Activated naive CD4-positive, alpha-beta T cell treated with anti-CD3 and anti-CD28 coated beads, Interleukin-2, amount 50 U/mL, for 72 hours (primary cell): ENCODE measurements around the gene TMEM236. TPM values are rescaled to one million over a fixed set of nuclear protein-coding genes. Genes with fewer than 3 reads are reported as not detected.

Experiments
- ATAC-seq, 2 donors: fragments of 150-1000 bp; cut with Tn5 transposase; 2 replicates each; pipeline ENCODE4 v1.10.0; 2021; ENCODE audit warnings: mild to moderate bottlenecking in 2 of 2, moderate library complexity in 2 of 2
- DNase-seq, 2 donors: peaks; one replicate each; pipeline ENCODE4 v3.0.0; 2021 to 2022; ENCODE audit warnings: low spot score in 2 of 2
- H3K27ac Mint-ChIP-seq, 2 donors: one replicate each; pipeline ENCODE4 v1.8.0; 2022; ENCODE audit warnings: mild to moderate bottlenecking in 2 of 2, mixed read lengths in 2 of 2
- H3K36me3 Mint-ChIP-seq, 2 donors: one replicate each; pipeline ENCODE4 v1.8.0; 2022; ENCODE audit warnings: mixed read lengths in 2 of 2
- H3K9me3 Mint-ChIP-seq, 2 donors: one replicate each; pipeline ENCODE4 v1.8.0; 2022; ENCODE audit warnings: mixed read lengths in 2 of 2
- total RNA-seq, 2 donors: library from RNA; stranded (reverse); gene quantifications; one replicate each; pipeline ENCODE4 v1.2.3, GENCODE V29; 2022

The TMEM236 gene
- total RNA-seq, 2 donors from 2014 or later: 0.05 to 0.18 TPM

- no peak overlapping the region for H3K27ac Mint-ChIP-seq
- no peaks in the 10 kb centered on the region for H3K9me3 Mint-ChIP-seq
- no peaks in the 10 kb centered on the region for H3K36me3 Mint-ChIP-seq
- ATAC-seq (no peak), DNase-seq (no peak)
These were observed 16.5 kb downstream of the TMEM236 start for GRCh38 chr10:17768496-17768895.

- Mint-ChIP-seq H3K36me3 (no peaks in the 10 kb centered on the region), H3K27ac (no peak overlapping the region), H3K9me3 (no peaks in the 10 kb centered on the region)
- DNase-seq (no peak), ATAC-seq (no peak)
These were observed 17.0 kb downstream of the TMEM236 start for GRCh38 chr10:17768957-17769356.

GRCh38 chr10:17771017-17771416 lies 19.0 kb downstream of the TMEM236 start:
- no peaks in the 10 kb centered on the region for H3K36me3 Mint-ChIP-seq
- H3K27ac Mint-ChIP-seq: no peak overlapping the region
- H3K9me3 Mint-ChIP-seq: no peaks in the 10 kb centered on the region
- DNase-seq (no peak), ATAC-seq (no peak)

GRCh38 chr10:17779784-17780183 lies 27.8 kb downstream of the TMEM236 start:
- ATAC-seq: no peak
- Mint-ChIP-seq H3K27ac (no peak overlapping the region), H3K9me3 (no peaks in the 10 kb centered on the region), H3K36me3 (no peaks in the 10 kb centered on the region)
- no peak for DNase-seq

GRCh38 chr10:17780727-17781126 lies 28.7 kb downstream of the TMEM236 start:
- no peak for ATAC-seq

GRCh38 chr10:17781856-17782255 lies 29.9 kb downstream of the TMEM236 start:
- no peaks in the 10 kb centered on the region for H3K9me3 Mint-ChIP-seq
- DNase-seq: no peak
- H3K36me3 Mint-ChIP-seq: no peaks in the 10 kb centered on the region
- no peak for ATAC-seq
- no peak overlapping the region for H3K27ac Mint-ChIP-seq

More at GRCh38 chr10:17780727-17781126, 28.7 kb downstream of the TMEM236 start:
- no peak for DNase-seq
- Mint-ChIP-seq H3K9me3 (no peaks in the 10 kb centered on the region), H3K36me3 (no peaks in the 10 kb centered on the region), H3K27ac (no peak overlapping the region)

- no peak for ATAC-seq
- Mint-ChIP-seq H3K36me3 (no peaks in the 10 kb centered on the region), H3K27ac (no peak overlapping the region), H3K9me3 (no peaks in the 10 kb centered on the region)
- DNase-seq: no peak
These were observed 31.1 kb downstream of the TMEM236 start for GRCh38 chr10:17782921-17783665.

GRCh38 chr10:17783751-17784150 lies 31.8 kb downstream of the TMEM236 start:
- H3K9me3 Mint-ChIP-seq: no peaks in the 10 kb centered on the region

GRCh38 chr10:17784688-17785087 lies 32.7 kb downstream of the TMEM236 start:
- ATAC-seq: no peak
- Mint-ChIP-seq H3K36me3 (no peaks in the 10 kb centered on the region), H3K9me3 (no peaks in the 10 kb centered on the region), H3K27ac (no peak overlapping the region)
- DNase-seq: no peak

More at GRCh38 chr10:17783751-17784150, 31.8 kb downstream of the TMEM236 start:
- ATAC-seq (no peak), DNase-seq (no peak)
- no peak overlapping the region for H3K27ac Mint-ChIP-seq
- H3K36me3 Mint-ChIP-seq: no peaks in the 10 kb centered on the region

GRCh38 chr10:17785276-17785930 lies 33.4 kb downstream of the TMEM236 start:
- ATAC-seq: no peak
- Mint-ChIP-seq H3K27ac (no peak overlapping the region), H3K36me3 (no peaks in the 10 kb centered on the region), H3K9me3 (no peaks in the 10 kb centered on the region)
- no peak for DNase-seq

GRCh38 chr10:17787087-17787961 lies 35.3 kb downstream of the TMEM236 start:
- no peak overlapping the region for H3K27ac Mint-ChIP-seq
- ATAC-seq: no peak
- no peaks in the 10 kb centered on the region for H3K9me3 Mint-ChIP-seq
- no peak for DNase-seq
- no peaks in the 10 kb centered on the region for H3K36me3 Mint-ChIP-seq

- Mint-ChIP-seq H3K27ac (no peak overlapping the region), H3K9me3 (no peaks in the 10 kb centered on the region), H3K36me3 (no peaks in the 10 kb centered on the region)
- DNase-seq: no peak
- ATAC-seq: no peak
These were observed 36.6 kb downstream of the TMEM236 start for GRCh38 chr10:17788646-17789045.

GRCh38 chr10:17789396-17789795 lies 37.4 kb downstream of the TMEM236 start:
- DNase-seq: no peak
- Mint-ChIP-seq H3K27ac (no peak overlapping the region), H3K36me3 (no peaks in the 10 kb centered on the region), H3K9me3 (no peaks in the 10 kb centered on the region)
- no peak for ATAC-seq

GRCh38 chr10:17790651-17791050 lies 38.6 kb downstream of the TMEM236 start:
- Mint-ChIP-seq H3K27ac (no peak overlapping the region), H3K9me3 (no peaks in the 10 kb centered on the region), H3K36me3 (no peaks in the 10 kb centered on the region)
- no peak for ATAC-seq
- DNase-seq: no peak

GRCh38 chr10:17792991-17793390 lies 41.0 kb downstream of the TMEM236 start:
- H3K27ac Mint-ChIP-seq: no peak overlapping the region
- no peak for DNase-seq
- no peak for ATAC-seq
- no peaks in the 10 kb centered on the region for H3K36me3 Mint-ChIP-seq
- no peaks in the 10 kb centered on the region for H3K9me3 Mint-ChIP-seq

GRCh38 chr10:17793823-17794644 lies 42.0 kb downstream of the TMEM236 start:
- no peaks in the 10 kb centered on the region for H3K9me3 Mint-ChIP-seq
- no peak overlapping the region for H3K27ac Mint-ChIP-seq
- DNase-seq: no peak
- H3K36me3 Mint-ChIP-seq: no peaks in the 10 kb centered on the region
- no peak for ATAC-seq
